NCI-H1105 treated with DMSO at 0.1 percent for 48 hours (cell line): ENCODE results near the gene FBXW9.
"Not testable (repeated sequence)": the region's sequence is repeated elsewhere in the genome, so short reads cannot be mapped to it uniquely, and the experiment has no call there.

Experiments
- DNase-seq: peaks from one replicate; lab custom pipeline; 2025; lab: John Stamatoyannopoulos, UW

FBXW9 gene

GRCh38 chr19:12715102-12715501, 18.7 kb upstream of the FBXW9 start:
- no peak for DNase-seq

DNA sequence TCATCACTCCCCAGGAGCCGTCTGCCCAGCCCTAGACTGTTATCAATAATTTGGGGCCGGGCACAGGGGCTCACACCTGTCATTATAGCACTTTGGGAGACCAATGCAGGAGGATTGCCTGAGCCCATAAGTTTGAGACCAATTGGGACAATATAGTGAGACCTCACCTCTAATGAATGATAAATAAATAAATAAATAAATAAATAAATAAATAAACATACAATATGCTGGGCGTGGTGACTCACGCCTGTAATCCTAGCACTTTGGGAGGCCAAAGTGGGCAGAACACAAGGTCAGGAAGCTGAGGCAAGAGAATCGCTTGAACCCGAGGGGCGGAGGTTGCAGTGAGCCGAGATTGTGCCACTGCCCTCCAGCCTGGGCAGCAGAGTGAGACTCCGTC, 16.9 kb upstream of the FBXW9 start:
- not testable (repeated sequence) for DNase-seq

- DNase-seq: not testable (repeated sequence)
These were observed 15.6 kb upstream of the FBXW9 start for GRCh38 chr19:12712077-12712476.

- no peak for DNase-seq
These were observed 14.8 kb upstream of the FBXW9 start for GRCh38 chr19:12711187-12711586.

- no peak for DNase-seq
These were observed 12.2 kb upstream of the FBXW9 start for GRCh38 chr19:12708641-12709040.

DNA sequence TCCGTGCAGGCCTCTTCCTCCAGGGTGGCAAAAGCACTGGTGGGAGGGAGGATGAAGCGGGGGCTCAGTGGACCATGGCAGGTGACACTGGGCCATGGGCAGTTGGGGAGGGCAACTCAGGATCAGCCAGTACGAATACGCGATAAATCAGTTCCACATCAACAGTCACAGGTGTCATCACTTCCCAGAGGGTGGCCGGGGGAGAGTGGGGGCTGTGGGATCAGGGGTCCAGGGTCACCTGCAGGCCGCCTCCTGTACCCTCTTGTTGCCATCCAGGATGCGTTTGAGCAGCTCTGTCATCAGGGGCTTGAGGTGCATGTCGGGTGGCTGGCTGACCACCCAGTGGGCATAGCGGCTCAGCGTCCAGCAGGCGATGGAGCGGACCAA, 9.9 kb upstream of the FBXW9 start:
- DNase-seq: no peak

- DNase-seq: no peak
These were observed 9.4 kb upstream of the FBXW9 start for GRCh38 chr19:12705654-12706331.

- DNase-seq: no peak
These were observed 8.7 kb upstream of the FBXW9 start for GRCh38 chr19:12705169-12705568.

- peak; percentile 55 for DNase-seq
These were observed 6.6 kb upstream of the FBXW9 start for GRCh38 chr19:12703046-12703445.

- DNase-seq: no peak
These were observed 5.3 kb upstream of the FBXW9 start for GRCh38 chr19:12701596-12702282.

DNA sequence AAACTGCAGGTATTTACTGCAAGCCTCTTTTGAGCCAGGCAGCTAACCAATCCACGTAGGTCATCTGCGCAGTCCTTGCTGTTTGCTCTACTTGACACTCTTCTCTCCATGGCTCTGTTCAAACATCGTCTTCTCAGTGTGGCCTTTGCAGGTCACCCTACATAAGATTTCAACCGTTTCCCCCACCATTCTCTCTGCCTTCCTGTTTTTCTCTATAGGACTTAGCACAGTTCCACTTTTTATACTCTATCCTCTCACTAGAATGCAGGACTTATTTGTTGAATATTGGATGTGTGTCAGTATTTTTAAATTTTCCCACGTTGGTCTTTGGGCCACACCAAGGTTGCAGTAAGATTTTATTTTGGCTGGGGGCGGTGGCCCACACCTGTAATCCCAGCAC, 1.7 kb upstream of the FBXW9 start:
- no peak for DNase-seq

GRCh38 chr19:12697425-12697824, 994 bp upstream of the FBXW9 start:
- not testable (repeated sequence) for DNase-seq

DNA sequence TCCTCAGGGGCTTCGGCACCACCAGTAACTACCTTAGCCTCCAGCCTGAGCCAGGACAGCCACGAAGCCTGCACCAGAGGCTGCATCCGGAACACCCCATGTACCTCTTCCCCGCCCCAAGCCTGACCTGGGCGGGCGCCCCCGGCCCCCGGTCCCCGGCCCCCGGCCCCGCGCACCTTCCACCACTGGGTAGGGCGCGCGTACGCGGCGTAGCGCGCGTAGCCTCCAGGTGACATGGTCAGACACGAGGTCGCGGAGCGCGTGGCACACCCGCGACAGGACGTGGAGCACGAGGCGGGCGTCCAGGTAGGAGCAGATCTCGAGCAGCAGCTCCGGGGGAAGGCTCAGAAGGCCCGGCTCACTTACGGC, 450 bp downstream of the FBXW9 start:
- no peak for DNase-seq

DNA sequence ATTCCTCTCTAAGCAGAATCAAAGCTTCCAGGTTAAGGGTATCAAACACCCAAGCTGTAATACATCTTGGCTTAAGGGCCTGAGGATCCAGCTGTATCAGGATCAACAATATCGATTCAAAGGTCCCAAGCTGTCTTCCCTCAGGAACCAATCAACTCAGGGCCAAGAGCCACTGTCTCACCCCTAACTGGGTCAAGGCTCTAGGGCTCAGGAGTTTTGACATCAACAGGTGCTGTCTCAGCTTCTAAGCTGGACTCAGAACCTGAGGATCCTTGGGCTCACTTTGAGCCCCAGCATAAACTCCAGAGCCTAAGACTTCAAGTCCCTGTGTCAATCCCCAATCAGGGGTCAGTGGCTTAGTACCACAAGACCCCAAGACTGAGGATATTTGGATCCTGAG, 917 bp downstream of the FBXW9 start:
- no peak for DNase-seq

DNA sequence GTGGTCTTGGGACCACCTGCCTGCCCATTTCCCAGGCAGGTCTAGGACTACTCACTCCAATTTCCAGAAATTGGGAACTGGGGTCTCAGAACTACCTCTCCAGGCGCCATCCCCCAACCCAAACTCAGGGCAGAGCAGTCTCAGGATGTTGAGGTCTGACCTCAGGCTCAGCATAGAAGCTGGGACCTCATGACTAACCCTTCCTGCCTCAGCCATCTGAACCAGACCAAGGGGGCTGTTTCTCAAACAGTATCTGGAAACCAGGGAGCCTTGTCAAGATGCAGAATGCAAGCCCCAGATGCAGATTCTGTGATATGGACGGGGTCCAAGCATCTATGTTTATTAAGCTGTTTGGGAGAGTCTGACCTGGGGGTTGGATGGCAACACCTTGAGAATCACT, 1.3 kb downstream of the FBXW9 start:
- no peak for DNase-seq

GRCh38 chr19:12694641-12695040, 1.8 kb downstream of the FBXW9 start:
- DNase-seq: no peak

DNA sequence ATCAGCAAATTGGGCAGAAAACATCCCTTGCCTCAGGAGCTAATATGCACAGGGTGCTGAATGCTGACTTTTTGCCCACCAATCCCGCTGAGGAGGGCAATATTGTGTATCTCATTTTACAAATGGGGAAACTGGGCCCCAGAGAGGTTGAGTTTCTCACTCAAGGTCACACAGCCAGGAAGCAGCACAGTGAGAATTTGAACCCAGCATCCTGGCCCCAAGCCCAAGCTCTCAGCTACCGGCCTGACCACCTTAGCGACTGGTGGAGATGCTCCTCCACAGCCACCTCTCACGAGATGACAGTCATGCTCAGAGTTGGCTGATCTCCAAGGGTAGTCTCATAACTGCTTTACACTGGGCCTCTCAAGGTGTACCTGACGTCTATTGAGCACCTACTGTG, 3.5 kb downstream of the FBXW9 start:
- no peak for DNase-seq

- DNase-seq: no peak
These were observed 6.7 kb downstream of the FBXW9 start for GRCh38 chr19:12689581-12690216.

DNA sequence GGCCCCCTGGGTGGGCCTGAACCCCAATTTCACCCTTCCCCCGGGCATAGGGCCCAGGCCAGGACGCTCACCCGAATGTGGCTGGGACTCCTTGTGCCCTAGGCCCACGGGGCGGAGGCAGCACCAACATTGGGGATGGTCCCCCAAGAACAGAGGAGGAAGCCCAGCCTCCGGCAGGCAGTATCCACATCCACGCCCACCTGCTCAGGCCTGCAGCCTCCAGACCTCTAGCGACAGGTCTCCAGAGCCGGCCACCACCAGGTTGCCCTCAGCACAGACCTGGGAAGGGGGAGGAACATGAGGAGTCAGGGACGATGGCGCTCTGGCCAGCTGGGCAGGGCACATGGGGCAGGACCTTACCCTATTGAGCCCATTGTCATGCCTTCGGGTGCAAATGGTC, 7.4 kb downstream of the FBXW9 start:
- no peak for DNase-seq

GRCh38 chr19:12687496-12688196, 8.8 kb downstream of the FBXW9 start, which contains the start of gene GNG14:
Gene GNG14, plus strand, starts transcription at chr19:12687998. Its CDS starts 51 bp downstream, at chr19:12688049.
- no peak for DNase-seq

GRCh38 chr19:12685831-12686230, 10.6 kb downstream of the FBXW9 start:
- DNase-seq: no peak

DNA sequence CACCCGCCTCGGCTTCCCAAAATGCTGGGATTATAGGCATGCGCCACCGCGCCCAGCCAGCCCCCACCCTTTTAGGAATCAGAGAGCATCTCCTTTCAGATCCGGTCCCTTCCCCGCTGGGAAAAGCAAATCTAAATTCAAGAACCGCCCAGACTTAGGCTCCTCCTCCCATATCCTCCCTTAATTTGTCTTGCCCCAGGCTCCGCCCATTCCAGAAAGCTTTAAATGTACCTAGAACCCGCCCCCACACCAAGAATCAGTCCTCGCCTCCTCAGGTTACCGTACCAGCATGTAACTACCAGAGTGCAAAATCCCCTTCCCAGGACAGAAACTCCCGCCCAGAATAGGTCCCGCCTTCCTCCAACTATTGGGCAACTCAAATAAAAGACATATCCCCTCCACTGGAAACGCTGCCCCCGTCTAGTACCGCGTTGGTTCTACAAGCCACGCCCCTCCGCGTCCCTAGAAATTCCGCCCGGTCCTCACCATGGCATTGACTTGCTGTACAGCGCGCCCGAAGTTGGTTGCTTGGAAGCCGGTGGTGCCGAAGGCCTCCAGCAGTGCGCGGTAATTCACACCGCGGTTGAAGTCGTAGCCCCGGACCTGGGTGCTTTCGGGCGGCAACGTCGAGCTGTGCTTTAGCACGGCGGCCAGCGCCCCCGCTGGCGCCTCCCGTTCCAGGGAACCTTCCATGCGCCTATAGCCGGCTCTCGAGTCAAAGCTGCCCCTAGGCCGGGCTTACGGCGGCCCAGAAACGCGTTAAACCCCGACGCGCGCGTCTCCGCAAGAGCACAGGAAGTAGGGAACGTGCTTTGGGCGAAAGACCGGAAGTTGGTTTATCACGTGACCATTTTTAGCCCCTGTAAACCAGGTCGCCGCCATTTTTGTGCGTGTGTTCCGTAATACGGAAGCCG, 15.1 kb downstream of the FBXW9 start, which contains the start of gene DHPS:
TSS of gene DHPS (minus strand) at position 807 of the 914 bp plus-strand sequence. CDS start at position 693, 114 bp downstream.
- DNase-seq: peak; percentile 97
